ENCODE measurements around the gene ZDHHC5. TPM values are rescaled to one million over a fixed set of nuclear protein-coding genes. Genes with fewer than 3 reads are reported as not detected.
A peak's percentile ranks its signal among the peaks of the same experiment; 100 is the strongest.

The ZDHHC5 gene
- total RNA-seq, 1 donor from 2014 or later, result 89.8 TPM

- Histone ChIP-seq H2AFZ (ENCODE audit: low read depth, low read length) (peak within 1 kb of the TSS; percentile 81), H3K27me3 (ENCODE audit: insufficient read depth, low read length) (no peaks in the 10 kb centered on the region), H3K9ac (ENCODE audit: low read length) (peak within 1 kb of the TSS; percentile 92), H4K20me1 (ENCODE audit: insufficient read depth, low read length) (peaks cover 4% of the 10 kb centered on the region), H3K27ac (ENCODE audit: low read depth, low read length) (peak within 1 kb of the TSS; percentile 76), H3K4me1 (ENCODE audit: insufficient read depth, low read length) (peaks cover 4% of the 10 kb centered on the region), H3K4me2 (ENCODE audit: low read length) (peak within 1 kb of the TSS; percentile 94), H3K36me3 (ENCODE audit: insufficient read depth, low read length) (peaks cover 20% of the 10 kb centered on the region), H3K4me3 (ENCODE audit: insufficient read depth, low read depth, low read length) (peak within 1 kb of the TSS; percentile 94), H3K79me2 (ENCODE audit: insufficient read depth, low read length) (peaks cover 34% of the 10 kb centered on the region), H3K9me3 (ENCODE audit: insufficient read depth, low read depth, low read length) (no peaks in the 10 kb centered on the region)
- H3K27me3 Mint-ChIP-seq (ENCODE audit: low read depth, unreplicated experiment), result no peaks in the 10 kb centered on the region
- H3K36me3 Mint-ChIP-seq (ENCODE audit: low read depth, unreplicated experiment), result peaks cover 5% of the 10 kb centered on the region
- H3K27ac Mint-ChIP-seq (ENCODE audit: unreplicated experiment), result peak within 1 kb of the TSS; percentile 96
- FAIRE-seq, result no peak
- TF ChIP-seq, protein P1, sequence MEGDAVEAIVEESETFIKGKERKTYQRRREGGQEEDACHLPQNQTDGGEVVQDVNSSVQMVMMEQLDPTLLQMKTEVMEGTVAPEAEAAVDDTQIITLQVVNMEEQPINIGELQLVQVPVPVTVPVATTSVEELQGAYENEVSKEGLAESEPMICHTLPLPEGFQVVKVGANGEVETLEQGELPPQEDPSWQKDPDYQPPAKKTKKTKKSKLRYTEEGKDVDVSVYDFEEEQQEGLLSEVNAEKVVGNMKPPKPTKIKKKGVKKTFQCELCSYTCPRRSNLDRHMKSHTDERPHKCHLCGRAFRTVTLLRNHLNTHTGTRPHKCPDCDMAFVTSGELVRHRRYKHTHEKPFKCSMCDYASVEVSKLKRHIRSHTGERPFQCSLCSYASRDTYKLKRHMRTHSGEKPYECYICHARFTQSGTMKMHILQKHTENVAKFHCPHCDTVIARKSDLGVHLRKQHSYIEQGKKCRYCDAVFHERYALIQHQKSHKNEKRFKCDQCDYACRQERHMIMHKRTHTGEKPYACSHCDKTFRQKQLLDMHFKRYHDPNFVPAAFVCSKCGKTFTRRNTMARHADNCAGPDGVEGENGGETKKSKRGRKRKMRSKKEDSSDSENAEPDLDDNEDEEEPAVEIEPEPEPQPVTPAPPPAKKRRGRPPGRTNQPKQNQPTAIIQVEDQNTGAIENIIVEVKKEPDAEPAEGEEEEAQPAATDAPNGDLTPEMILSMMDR (IDR thresholded peaks at IDR 0.05; ENCODE audit: insufficient read depth, low read depth, low read length), result no peak
- no peak for TF ChIP-seq EZH2 (IDR thresholded peaks at IDR 0.05; ENCODE audit: insufficient read depth, low read length)
- H3K4me3 Mint-ChIP-seq (ENCODE audit: unreplicated experiment), result peak within 1 kb of the TSS; percentile 99
- no peaks in the 10 kb centered on the region for H3K9me3 Mint-ChIP-seq (ENCODE audit: unreplicated experiment)
- DNase-seq (ENCODE audit: low read depth), result peak; percentile 96
- H3K4me1 Mint-ChIP-seq (ENCODE audit: low read depth, unreplicated experiment), result peaks cover 6% of the 10 kb centered on the region
Observed at GRCh38 chr11:57657194-57658022, 10.5 kb upstream of the ZDHHC5 start, which contains the start of gene CLP1. Gene CLP1, plus strand, starts transcription at chr11:57657762. Its CDS starts 1,715 bp downstream, at chr11:57659477.

GRCh38 chr11:57658023-57658361 is 9.9 kb upstream of the ZDHHC5 start:
- Histone ChIP-seq H3K4me3 (ENCODE audit: insufficient read depth, low read depth, low read length) (peak overlapping the region; percentile 94), H3K27ac (ENCODE audit: low read depth, low read length) (peak overlapping the region; percentile 37), H3K4me2 (ENCODE audit: low read length) (peak overlapping the region; percentile 94), H3K9me3 (ENCODE audit: insufficient read depth, low read depth, low read length) (no peaks in the 10 kb centered on the region), H3K9ac (ENCODE audit: low read length) (peak overlapping the region; percentile 92), H3K4me1 (ENCODE audit: insufficient read depth, low read length) (peaks cover 4% of the 10 kb centered on the region), H4K20me1 (ENCODE audit: insufficient read depth, low read length) (peaks cover 4% of the 10 kb centered on the region), H3K27me3 (ENCODE audit: insufficient read depth, low read length) (no peaks in the 10 kb centered on the region), H2AFZ (ENCODE audit: low read depth, low read length) (peak overlapping the region; percentile 81), H3K79me2 (ENCODE audit: insufficient read depth, low read length) (peaks cover 34% of the 10 kb centered on the region), H3K36me3 (ENCODE audit: insufficient read depth, low read length) (peaks cover 20% of the 10 kb centered on the region)
- DNase-seq (ENCODE audit: low read depth) (no peak), FAIRE-seq (no peak)
- no peaks in the 10 kb centered on the region for H3K27me3 Mint-ChIP-seq (ENCODE audit: low read depth, unreplicated experiment)
- peak overlapping the region; percentile 99 for H3K4me3 Mint-ChIP-seq (ENCODE audit: unreplicated experiment)
- TF ChIP-seq, protein P1 (IDR thresholded peaks at IDR 0.05; ENCODE audit: insufficient read depth, low read depth, low read length), result no peak
- TF ChIP-seq EZH2 (IDR thresholded peaks at IDR 0.05; ENCODE audit: insufficient read depth, low read length), result no peak
- H3K4me1 Mint-ChIP-seq (ENCODE audit: low read depth, unreplicated experiment), result peaks cover 5% of the 10 kb centered on the region
- H3K27ac Mint-ChIP-seq (ENCODE audit: unreplicated experiment), result peak overlapping the region; percentile 96
- peaks cover 7% of the 10 kb centered on the region for H3K36me3 Mint-ChIP-seq (ENCODE audit: low read depth, unreplicated experiment)
- H3K9me3 Mint-ChIP-seq (ENCODE audit: unreplicated experiment), result no peaks in the 10 kb centered on the region

- H3K4me2 ChIP-seq (ENCODE audit: low read length), result no peak overlapping the region
- Mint-ChIP-seq H3K9me3 (ENCODE audit: unreplicated experiment) (no peaks in the 10 kb centered on the region), H3K27me3 (ENCODE audit: low read depth, unreplicated experiment) (no peaks in the 10 kb centered on the region), H3K4me1 (ENCODE audit: low read depth, unreplicated experiment) (peaks cover 2% of the 10 kb centered on the region), H3K27ac (ENCODE audit: unreplicated experiment) (no peak overlapping the region), H3K36me3 (ENCODE audit: low read depth, unreplicated experiment) (peaks cover 7% of the 10 kb centered on the region), H3K4me3 (ENCODE audit: unreplicated experiment) (no peak overlapping the region)
- peaks cover 4% of the 10 kb centered on the region for H3K4me1 ChIP-seq (ENCODE audit: insufficient read depth, low read length)
- H3K36me3 ChIP-seq (ENCODE audit: insufficient read depth, low read length), result peaks cover 20% of the 10 kb centered on the region
- H2AFZ ChIP-seq (ENCODE audit: low read depth, low read length), result no peak overlapping the region
- no peak for FAIRE-seq
- H3K27ac ChIP-seq (ENCODE audit: low read depth, low read length), result no peak overlapping the region
- no peak for TF ChIP-seq EZH2 (IDR thresholded peaks at IDR 0.05; ENCODE audit: insufficient read depth, low read length)
- TF ChIP-seq, protein P1 (IDR thresholded peaks at IDR 0.05; ENCODE audit: insufficient read depth, low read depth, low read length), result no peak
- DNase-seq (ENCODE audit: low read depth), result no peak
- peaks cover 34% of the 10 kb centered on the region for H3K79me2 ChIP-seq (ENCODE audit: insufficient read depth, low read length)
- H3K4me3 ChIP-seq (ENCODE audit: insufficient read depth, low read depth, low read length), result no peak overlapping the region
- no peaks in the 10 kb centered on the region for H3K9me3 ChIP-seq (ENCODE audit: insufficient read depth, low read depth, low read length)
- peaks cover 4% of the 10 kb centered on the region for H4K20me1 ChIP-seq (ENCODE audit: insufficient read depth, low read length)
- H3K27me3 ChIP-seq (ENCODE audit: insufficient read depth, low read length), result no peaks in the 10 kb centered on the region
- no peak overlapping the region for H3K9ac ChIP-seq (ENCODE audit: low read length)
Observed at GRCh38 chr11:57659669-57660068, 8.2 kb upstream of the ZDHHC5 start.

Measured in astrocyte (in vitro differentiated cells and primary cell).